CD4-positive, alpha-beta T cell (primary cell): ENCODE measurements around the gene PUS7. TPM values are rescaled to one million over a fixed set of nuclear protein-coding genes. Genes with fewer than 3 reads are reported as not detected.

Source experiments
- ATAC-seq: fragments of 200-7000 bp; cut with Tn5 transposase; one replicate; pipeline ENCODE4 v1.10.0; 2022; ENCODE audit warnings: mild to moderate bottlenecking; ENCODE audit not compliant: poor library complexity
- CTCF ChIA-PET: fragments of 350-600 bp; sonication (Branson Sonifier 250); formaldehyde crosslinking; loops from one replicate; lab custom pipeline; 2021; ENCODE audit warnings: antibody characterized with exemption, inconsistent platforms; lab: Charles Lee
- POLR2A ChIA-PET: fragments of 350-600 bp; sonication (Branson Sonifier 250); formaldehyde crosslinking; loops from one replicate; lab custom pipeline; 2021; ENCODE audit warnings: antibody characterized with exemption, inconsistent platforms; lab: Charles Lee
- DNase-seq, 14 experiments: peaks; one replicate each; pipeline ENCODE4 v3.0.0-alpha.2; 2013 to 2020; ENCODE audit warnings: mixed read lengths in 2 of 14
- H3K27ac ChIP-seq, 2 donors: one replicate each; pipeline versions ENCODE4 v1.5.1 to v1.7.0; 2013; ENCODE audit warnings: low read length in 2 of 2, low read depth in 1 of 2, mild to moderate bottlenecking in 1 of 2
- H3K27me3 ChIP-seq, 2 experiments: 1 replicate in 1 of 2; 2 replicates in 1 of 2; pipeline versions ENCODE4 v1.6.1 to v1.7.0; 2013; ENCODE audit warnings: low read length in 2 of 2, control low read depth in 1 of 2, mild to moderate bottlenecking in 1 of 2, moderate library complexity in 1 of 2; ENCODE audit not compliant: insufficient read depth in 2 of 2, control insufficient read depth in 1 of 2
- H3K36me3 ChIP-seq: one replicate; pipeline ENCODE4 v1.6.1; 2013; ENCODE audit warnings: low read length, control low read depth; ENCODE audit not compliant: insufficient read depth
- H3K4me1 ChIP-seq: one replicate; pipeline ENCODE4 v1.6.1; 2013; ENCODE audit warnings: low read length, control low read depth; ENCODE audit not compliant: insufficient read depth
- H3K4me3 ChIP-seq: one replicate; pipeline ENCODE4 v1.5.1; 2013; ENCODE audit warnings: mild to moderate bottlenecking, low read length, moderate library complexity
- H3K9me3 ChIP-seq, 2 experiments: 1 replicate in 1 of 2; 2 replicates in 1 of 2; pipeline versions ENCODE4 v1.6.1 to v1.7.0; 2013; ENCODE audit warnings: low read length in 2 of 2, mild to moderate bottlenecking in 2 of 2, control low read depth in 1 of 2, moderate library complexity in 1 of 2; ENCODE audit not compliant: control insufficient read depth in 1 of 2, insufficient read depth in 1 of 2
- H3K27ac Mint-ChIP-seq: one replicate; pipeline ENCODE4 v1.8.0; 2020; ENCODE audit warnings: mixed read lengths
- H3K27me3 Mint-ChIP-seq: one replicate; pipeline ENCODE4 v1.8.0; 2021; ENCODE audit warnings: mixed read lengths
- H3K36me3 Mint-ChIP-seq: one replicate; pipeline ENCODE4 v1.8.0; 2021; ENCODE audit warnings: low read depth, mixed read lengths
- H3K4me1 Mint-ChIP-seq: one replicate; pipeline ENCODE4 v1.8.0; 2021; ENCODE audit warnings: low read depth, mixed read lengths
- H3K4me3 Mint-ChIP-seq: one replicate; pipeline ENCODE4 v1.8.0; 2020; ENCODE audit warnings: mild to moderate bottlenecking, mixed read lengths
- H3K9me3 Mint-ChIP-seq: one replicate; pipeline ENCODE4 v1.8.0; 2020; ENCODE audit warnings: mixed read lengths
- intact Hi-C, 2 experiments: fragments of 100-400 bp; cut with DNase I in 1 of 2; cut with micrococcal nuclease in 1 of 2; formaldehyde crosslinking; loops; one replicate each; pipeline versions ENCODE4 v1.15.1 to v1.9.0; 2023 to 2025; cut with DNase I, micrococcal nuclease
- total RNA-seq, 174 experiments: library from RNA in 2 of 174; stranded (reverse) in 2 of 174; gene quantifications; one replicate each; pipeline ENCODE4 v1.2.3 and lab custom pipeline; 2021 to 2026
- TF ChIP-seq, protein P1 (sequence below): fragments of 200-600 bp; IDR thresholded peaks from one replicate; pipeline ENCODE4 v1.8.0; 2022; ENCODE audit warnings: antibody characterized with exemption, mild to moderate bottlenecking

Gene PUS7
- total RNA-seq, 2 experiments from 2014 or later, result 2.7 TPM

DNA sequence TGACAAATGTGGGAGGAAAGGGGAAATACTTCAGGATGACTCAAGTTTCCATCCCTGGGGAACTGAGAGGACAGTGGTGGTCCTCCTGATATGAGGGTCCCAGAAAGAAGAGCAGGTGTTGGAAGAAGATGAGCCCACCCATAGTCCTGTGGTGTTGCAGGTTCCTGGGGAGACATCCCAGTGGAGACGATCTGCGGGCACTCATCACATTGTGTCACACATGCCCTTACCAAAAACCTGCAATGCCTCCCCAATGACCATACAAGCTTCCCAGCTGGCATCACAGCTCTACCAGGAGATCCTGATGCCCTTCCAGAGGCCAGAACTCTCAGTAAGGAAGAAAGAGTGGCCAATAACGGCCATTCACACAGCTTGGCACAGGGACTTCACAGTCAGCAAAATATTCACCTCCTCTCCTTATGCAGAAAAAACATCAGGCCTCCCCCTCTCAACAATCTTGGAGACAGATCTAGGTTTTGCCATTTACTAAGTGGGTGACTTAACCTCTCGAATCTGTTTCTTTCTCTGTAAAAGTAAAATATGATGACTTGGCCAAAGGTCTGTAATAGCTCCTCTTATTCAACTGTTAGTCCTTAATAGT, 9.0 kb downstream of the PUS7 start:
- Mint-ChIP-seq H3K4me1 (peaks cover 5% of the 10 kb centered on the region), H3K9me3 (no peaks in the 10 kb centered on the region), H3K36me3 (peaks cover 13% of the 10 kb centered on the region), H3K27ac (no peak overlapping the region), H3K4me3 (no peak overlapping the region), H3K27me3 (no peaks in the 10 kb centered on the region)
- H3K36me3 ChIP-seq, result no peaks in the 10 kb centered on the region
- CTCF ChIA-PET, result no interaction called here
- H3K27ac ChIP-seq, result no peak overlapping the region
- no peaks in the 10 kb centered on the region for H3K9me3 ChIP-seq
- TF ChIP-seq, protein P1, sequence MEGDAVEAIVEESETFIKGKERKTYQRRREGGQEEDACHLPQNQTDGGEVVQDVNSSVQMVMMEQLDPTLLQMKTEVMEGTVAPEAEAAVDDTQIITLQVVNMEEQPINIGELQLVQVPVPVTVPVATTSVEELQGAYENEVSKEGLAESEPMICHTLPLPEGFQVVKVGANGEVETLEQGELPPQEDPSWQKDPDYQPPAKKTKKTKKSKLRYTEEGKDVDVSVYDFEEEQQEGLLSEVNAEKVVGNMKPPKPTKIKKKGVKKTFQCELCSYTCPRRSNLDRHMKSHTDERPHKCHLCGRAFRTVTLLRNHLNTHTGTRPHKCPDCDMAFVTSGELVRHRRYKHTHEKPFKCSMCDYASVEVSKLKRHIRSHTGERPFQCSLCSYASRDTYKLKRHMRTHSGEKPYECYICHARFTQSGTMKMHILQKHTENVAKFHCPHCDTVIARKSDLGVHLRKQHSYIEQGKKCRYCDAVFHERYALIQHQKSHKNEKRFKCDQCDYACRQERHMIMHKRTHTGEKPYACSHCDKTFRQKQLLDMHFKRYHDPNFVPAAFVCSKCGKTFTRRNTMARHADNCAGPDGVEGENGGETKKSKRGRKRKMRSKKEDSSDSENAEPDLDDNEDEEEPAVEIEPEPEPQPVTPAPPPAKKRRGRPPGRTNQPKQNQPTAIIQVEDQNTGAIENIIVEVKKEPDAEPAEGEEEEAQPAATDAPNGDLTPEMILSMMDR, result no peak
- DNase-seq (no peak), ATAC-seq (no peak)
- H3K27me3 ChIP-seq, result no peaks in the 10 kb centered on the region
- H3K4me1 ChIP-seq, result no peaks in the 10 kb centered on the region
- no peak overlapping the region for H3K4me3 ChIP-seq
- intact Hi-C loops, result no loop called here
- POLR2A ChIA-PET, result interaction anchor here (0.7 to 1.8 kb wide), 2 partner anchors 19 to 234 kb away, joined by 3 to 4 read pairs; partner anchors contain the start of gene RINT1

DNA sequence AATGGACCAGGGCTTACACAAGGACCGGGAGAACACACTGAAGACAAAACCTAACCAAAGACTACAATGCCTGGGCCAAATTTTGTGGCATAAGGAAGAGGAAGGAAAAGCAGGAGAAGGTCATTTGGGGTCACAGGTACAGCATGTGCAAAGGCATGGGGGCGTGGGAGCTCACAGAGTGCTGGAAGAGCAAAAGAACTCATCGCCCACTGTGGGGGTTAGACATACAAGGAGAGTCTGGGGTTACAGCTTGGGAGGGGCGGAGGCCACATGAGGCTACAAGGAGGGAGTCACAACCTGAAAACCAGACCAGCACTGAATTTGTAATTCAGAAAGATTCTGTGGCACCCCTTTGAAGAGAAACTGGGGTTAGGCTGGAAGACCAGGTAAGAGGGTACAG, 9.7 kb downstream of the PUS7 start:
- intact Hi-C loops, result no loop called here
- DNase-seq (no peak), ATAC-seq (no peak)
- no peaks in the 10 kb centered on the region for H3K4me1 ChIP-seq
- H3K27ac ChIP-seq, result no peak overlapping the region
- H3K4me3 Mint-ChIP-seq, result no peak overlapping the region
- no peak overlapping the region for H3K27ac Mint-ChIP-seq
- no peaks in the 10 kb centered on the region for H3K9me3 ChIP-seq
- no peaks in the 10 kb centered on the region for H3K36me3 ChIP-seq
- H3K9me3 Mint-ChIP-seq, result no peaks in the 10 kb centered on the region
- CTCF ChIA-PET, result no interaction called here
- TF ChIP-seq, protein P1, result no peak
- H3K27me3 ChIP-seq, result no peaks in the 10 kb centered on the region
- H3K36me3 Mint-ChIP-seq, result peaks cover 13% of the 10 kb centered on the region
- H3K4me3 ChIP-seq, result no peak overlapping the region
- peaks cover 5% of the 10 kb centered on the region for H3K4me1 Mint-ChIP-seq
- no peaks in the 10 kb centered on the region for H3K27me3 Mint-ChIP-seq
- POLR2A ChIA-PET, result interaction anchor here (1.8 kb wide), 1 partner anchor 19 kb away, joined by 4 read pairs; the partner anchor contains the start of gene RINT1

DNA sequence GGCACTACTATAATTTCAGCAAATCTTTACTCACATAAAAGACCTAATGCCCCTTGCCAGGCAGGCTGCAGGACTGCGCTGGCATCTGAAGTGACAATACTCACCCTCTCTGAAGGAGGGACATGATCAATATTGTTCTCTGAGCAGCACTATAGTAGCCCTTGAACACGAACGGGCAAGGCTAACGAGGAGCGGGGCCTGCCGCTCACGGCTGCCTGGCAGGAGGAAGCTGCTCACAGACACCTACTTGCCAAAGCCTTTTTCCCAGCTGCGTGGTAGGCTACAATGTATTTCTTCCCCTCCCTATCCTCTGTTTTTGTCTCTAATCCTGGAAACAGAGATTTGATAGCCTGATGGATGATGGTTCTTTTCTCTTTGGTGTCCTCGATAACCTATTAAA, 19.9 kb downstream of the PUS7 start:
- ChIA-PET POLR2A (interaction anchor here (0.6 kb wide), 1 partner anchor 156 kb away, joined by 3 read pairs; no protein-coding TSS in a partner anchor), CTCF (interaction anchor here (1.4 kb wide), 1 partner anchor 450 kb away, joined by 3 read pairs; no protein-coding TSS in a partner anchor)
- no peak overlapping the region for H3K27ac Mint-ChIP-seq
- intact Hi-C loops, result no loop called here
- H3K4me1 Mint-ChIP-seq, result no peaks in the 10 kb centered on the region
- peaks cover 5% of the 10 kb centered on the region for H3K36me3 ChIP-seq
- ATAC-seq, result no peak
- no peak overlapping the region for H3K4me3 ChIP-seq
- H3K36me3 Mint-ChIP-seq, result peaks cover 53% of the 10 kb centered on the region
- no peaks in the 10 kb centered on the region for H3K9me3 ChIP-seq
- no peaks in the 10 kb centered on the region for H3K4me1 ChIP-seq
- no peaks in the 10 kb centered on the region for H3K27me3 Mint-ChIP-seq
- TF ChIP-seq, protein P1, result no peak
- H3K9me3 Mint-ChIP-seq, result no peaks in the 10 kb centered on the region
- H3K4me3 Mint-ChIP-seq, result no peak overlapping the region
- DNase-seq, result no peak
- H3K27ac ChIP-seq, result no peak overlapping the region
- no peaks in the 10 kb centered on the region for H3K27me3 ChIP-seq
